Measurements from ENCODE around the gene SHC3. TPM values are rescaled to one million over a fixed set of nuclear protein-coding genes. Genes with fewer than 3 reads are reported as not detected.

Gene SHC3
- total RNA-seq, 1 donor = 0.36 TPM

DNA sequence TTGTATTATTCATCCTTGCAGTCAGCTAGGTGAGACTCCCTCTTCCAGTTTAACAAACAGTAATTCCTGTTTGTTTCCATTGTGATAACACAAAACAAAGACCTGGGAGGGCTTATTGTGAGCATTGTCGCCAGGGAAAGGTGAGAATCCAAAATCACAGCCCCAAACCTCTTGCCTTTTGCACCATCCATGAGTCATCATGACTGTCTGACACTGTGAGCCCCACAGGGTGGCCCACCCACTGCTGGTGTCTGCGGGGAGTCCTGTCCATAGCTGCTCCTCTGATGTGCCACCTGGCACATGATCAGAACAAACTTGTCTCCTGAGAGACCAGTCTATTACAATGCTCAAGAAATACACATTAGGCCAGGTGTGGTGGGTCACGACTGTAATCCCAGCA lies 221.1 kb downstream of the SHC3 start:
- no peaks in the 10 kb centered on the region for H3K36me3 ChIP-seq (ENCODE audit: insufficient read depth, low read length)

More for the DNA sequence above, 221.1 kb downstream of the SHC3 start:
- H3K27ac ChIP-seq (ENCODE audit: low read depth, low read length) = no peak overlapping the region
- H3K27me3 ChIP-seq (ENCODE audit: insufficient read depth, low read length) = peaks cover 38% of the 10 kb centered on the region
- H4K20me1 ChIP-seq (ENCODE audit: insufficient read depth, low read length) = no peaks in the 10 kb centered on the region
- no peak for TF ChIP-seq CTCF (IDR thresholded peaks at IDR 0.05; ENCODE audit: extremely low read depth, low read depth, low read length)
- H3K9me3 ChIP-seq (ENCODE audit: low read depth, low read length) = no peaks in the 10 kb centered on the region
- no peak overlapping the region for H2AFZ ChIP-seq (ENCODE audit: low read length)
- no peaks in the 10 kb centered on the region for H3K79me2 ChIP-seq (ENCODE audit: insufficient read depth, low read length)
- DNase-seq (ENCODE audit: insufficient read length, low spot score, missing footprints) = no peak
- H3K4me2 ChIP-seq (ENCODE audit: insufficient read depth, low read length) = no peak overlapping the region
- H3K4me3 ChIP-seq (ENCODE audit: insufficient read depth, low read length) = no peak overlapping the region
- peaks cover 15% of the 10 kb centered on the region for H3K4me1 ChIP-seq (ENCODE audit: insufficient read depth, low read length)

Other genes with a start within 250 kb of the SHC3 start
- 2.7 and 3.3 TPM in 2 replicates for gene S1PR3, start 187.3 kb downstream of the SHC3 start, total RNA-seq
- gene CKS2, start 132.4 kb upstream of the SHC3 start, total RNA-seq = 17.0 and 18.6 TPM in 2 replicates
- 30.6 and 30.8 TPM in 2 replicates for gene SECISBP2, start 139.7 kb upstream of the SHC3 start, total RNA-seq

Data from osteoblast (primary cell).